GM13977 (cell line): Measurements from ENCODE around the gene KCNE4.

Source experiments
- DNase-seq: peaks from one replicate; pipeline ENCODE4 v3.0.0; 2012; ENCODE audit warnings: low spot score
- in situ Hi-C: fragments of 300-500 bp; cut with MboI; formaldehyde crosslinking; loops from one replicate; pipeline ENCODE4 v1.12.0; 2022; ENCODE audit warnings: low sequenced_read_pairs, low pct_unique_long_range_greater_than_20kb, mixed read lengths, inconsistent platforms; ENCODE audit not compliant: unreplicated experiment
- TF ChIP-seq, protein P1 (sequence below): IDR thresholded peaks from 2 replicates; pipeline ENCODE4 v1.5.1; 2012; ENCODE audit warnings: mild to moderate bottlenecking, control low read depth; ENCODE audit not compliant: insufficient read depth; ENCODE audit errors: extremely low read depth, missing control alignments

KCNE4 gene

DNA sequence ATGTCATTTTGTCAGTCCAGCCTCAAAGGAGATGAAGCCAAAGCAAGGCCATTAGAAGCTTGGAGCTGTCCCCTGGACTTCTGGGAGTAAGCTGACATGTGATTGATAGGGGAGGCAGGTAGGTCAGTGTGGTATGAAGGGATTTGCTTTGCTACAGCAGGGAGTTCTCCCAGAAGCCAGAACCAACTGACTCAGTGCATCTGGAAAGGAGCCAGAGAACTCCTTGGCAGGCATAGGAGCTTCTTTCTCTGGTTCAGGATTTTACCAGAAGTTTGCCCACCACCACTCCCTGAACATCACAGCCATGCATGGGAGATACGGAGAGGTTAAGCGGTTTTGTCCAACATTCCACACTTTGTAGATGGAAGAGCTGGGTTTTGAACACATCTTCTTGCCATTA, 24.5 kb upstream of the KCNE4 start:
- no peak for DNase-seq
- TF ChIP-seq, protein P1, sequence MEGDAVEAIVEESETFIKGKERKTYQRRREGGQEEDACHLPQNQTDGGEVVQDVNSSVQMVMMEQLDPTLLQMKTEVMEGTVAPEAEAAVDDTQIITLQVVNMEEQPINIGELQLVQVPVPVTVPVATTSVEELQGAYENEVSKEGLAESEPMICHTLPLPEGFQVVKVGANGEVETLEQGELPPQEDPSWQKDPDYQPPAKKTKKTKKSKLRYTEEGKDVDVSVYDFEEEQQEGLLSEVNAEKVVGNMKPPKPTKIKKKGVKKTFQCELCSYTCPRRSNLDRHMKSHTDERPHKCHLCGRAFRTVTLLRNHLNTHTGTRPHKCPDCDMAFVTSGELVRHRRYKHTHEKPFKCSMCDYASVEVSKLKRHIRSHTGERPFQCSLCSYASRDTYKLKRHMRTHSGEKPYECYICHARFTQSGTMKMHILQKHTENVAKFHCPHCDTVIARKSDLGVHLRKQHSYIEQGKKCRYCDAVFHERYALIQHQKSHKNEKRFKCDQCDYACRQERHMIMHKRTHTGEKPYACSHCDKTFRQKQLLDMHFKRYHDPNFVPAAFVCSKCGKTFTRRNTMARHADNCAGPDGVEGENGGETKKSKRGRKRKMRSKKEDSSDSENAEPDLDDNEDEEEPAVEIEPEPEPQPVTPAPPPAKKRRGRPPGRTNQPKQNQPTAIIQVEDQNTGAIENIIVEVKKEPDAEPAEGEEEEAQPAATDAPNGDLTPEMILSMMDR = no peak
- in situ Hi-C loops = no loop called here

DNA sequence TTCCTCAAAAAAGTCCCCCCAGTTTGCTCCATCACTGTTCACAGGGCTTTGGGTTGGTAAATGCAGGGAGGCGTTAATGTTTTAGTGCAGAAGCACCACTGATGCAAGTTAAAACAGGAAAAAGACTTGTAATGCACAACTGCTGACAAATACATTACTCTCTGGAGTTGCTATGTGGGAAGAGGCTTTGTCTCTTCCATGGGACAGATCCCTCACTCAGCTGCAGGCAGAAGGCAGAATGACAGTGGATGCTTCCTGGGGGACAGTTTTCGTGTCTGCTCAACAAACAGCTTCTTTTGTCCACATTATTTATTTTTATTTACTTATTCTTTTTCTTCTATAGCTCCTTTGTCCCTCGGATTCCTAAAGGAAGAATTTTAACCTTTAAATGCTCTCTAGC, 22.7 kb upstream of the KCNE4 start:
- TF ChIP-seq, protein P1 = no peak
- in situ Hi-C loops = no loop called here

GRCh38 chr2:223032187-223033142, 19.5 kb upstream of the KCNE4 start:
- DNase-seq = no peak
- TF ChIP-seq, protein P1 = no peak
- in situ Hi-C loops = no loop called here

More for the DNA sequence above, 22.7 kb upstream of the KCNE4 start:
- DNase-seq = no peak

GRCh38 chr2:223034221-223034975, 17.6 kb upstream of the KCNE4 start:
- no peak for DNase-seq

GRCh38 chr2:223036790-223037444, 15.1 kb upstream of the KCNE4 start:
- DNase-seq = no peak
- TF ChIP-seq, protein P1 = no peak
- in situ Hi-C loops = no loop called here

More at GRCh38 chr2:223034221-223034975, 17.6 kb upstream of the KCNE4 start:
- TF ChIP-seq, protein P1 = no peak
- in situ Hi-C loops = no loop called here

DNA sequence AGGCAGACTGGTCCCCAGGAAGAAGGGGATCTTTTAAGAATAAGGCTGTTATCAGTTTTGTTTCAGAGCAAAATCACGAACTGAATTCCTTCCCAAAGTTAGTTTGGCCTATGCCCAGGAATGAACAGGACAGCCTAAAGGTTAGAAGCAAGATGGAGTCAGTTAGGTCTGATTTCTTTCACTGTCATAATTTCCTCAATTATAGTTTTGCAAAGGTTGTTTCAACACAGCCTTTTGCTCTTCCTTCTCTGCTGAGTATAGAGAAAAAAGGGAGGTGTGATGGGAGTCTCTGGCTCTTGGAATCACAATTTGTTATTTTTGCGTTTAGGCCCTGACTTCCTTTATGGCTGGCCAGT, 14.6 kb upstream of the KCNE4 start:
- TF ChIP-seq, protein P1 = no peak
- no peak for DNase-seq
- in situ Hi-C loops = no loop called here
